Measurements from ENCODE around the gene TIAM1. TPM values are rescaled to one million over a fixed set of nuclear protein-coding genes. Genes with fewer than 3 reads are reported as not detected.

The TIAM1 gene
- total RNA-seq, 1 experiment from 2014 or later = 28.7 TPM

DNA sequence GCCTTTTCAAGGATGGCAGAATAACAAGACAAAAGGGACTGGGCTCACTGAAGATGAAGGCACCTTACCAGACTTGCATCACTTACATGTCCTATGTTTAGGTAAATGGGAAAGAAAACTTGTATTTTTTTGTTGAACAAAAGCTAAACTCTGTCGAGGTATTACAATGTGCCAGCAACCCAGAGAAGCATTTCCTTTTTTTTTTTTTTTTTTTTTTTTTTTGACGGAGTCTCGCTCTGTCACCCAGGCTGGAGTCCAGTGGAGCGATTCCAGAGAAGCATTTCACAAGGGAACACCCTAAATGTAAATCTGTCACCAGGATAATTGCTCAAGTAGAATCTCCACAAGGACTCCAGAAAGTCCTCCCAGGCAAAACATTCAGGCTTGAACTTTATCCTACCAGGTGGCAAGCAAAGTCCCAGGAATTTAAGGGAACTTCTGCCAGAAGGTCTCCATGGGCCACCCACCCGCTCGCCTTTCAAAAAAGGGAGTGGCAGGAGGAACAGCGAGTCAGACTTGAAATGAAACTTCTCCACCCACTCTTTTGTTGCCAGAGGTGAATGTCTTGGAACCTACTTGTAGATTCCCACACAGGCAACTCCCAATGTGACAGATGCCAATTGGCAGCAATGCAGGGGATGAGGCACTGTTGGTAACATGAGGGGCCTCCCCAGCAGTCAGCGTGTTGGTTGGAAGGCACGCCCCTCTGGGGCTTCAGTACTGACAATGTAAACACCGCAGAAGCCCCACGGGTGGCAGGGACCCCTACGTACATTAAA lies 125.0 kb downstream of the TIAM1 start:
- no peak for DNase-seq (ENCODE audit: low spot score)
- Mint-ChIP-seq H3K36me3 (0 out of 2 replicates have a peak, but pooled peaks cover 2% of the 10 kb centered on the region), H3K27ac (no peak overlapping the region; the same call in 1 of the 2 replicates), H3K27me3 (ENCODE audit: low read depth) (no peaks in the 10 kb centered on the region), H3K4me3 (no peak overlapping the region), H3K9me3 (no peaks in the 10 kb centered on the region), H3K4me1 (peaks cover 20% of the 10 kb centered on the region)
- POLR2A ChIA-PET = no interaction called here
- TF ChIP-seq SMAD4 (CRISPR knock-in tag; IDR thresholded peaks at IDR 0.05) = no peak
- CTCF ChIA-PET = no interaction called here
- no peak; the same call in 1 of the 2 replicates for ATAC-seq

DNA sequence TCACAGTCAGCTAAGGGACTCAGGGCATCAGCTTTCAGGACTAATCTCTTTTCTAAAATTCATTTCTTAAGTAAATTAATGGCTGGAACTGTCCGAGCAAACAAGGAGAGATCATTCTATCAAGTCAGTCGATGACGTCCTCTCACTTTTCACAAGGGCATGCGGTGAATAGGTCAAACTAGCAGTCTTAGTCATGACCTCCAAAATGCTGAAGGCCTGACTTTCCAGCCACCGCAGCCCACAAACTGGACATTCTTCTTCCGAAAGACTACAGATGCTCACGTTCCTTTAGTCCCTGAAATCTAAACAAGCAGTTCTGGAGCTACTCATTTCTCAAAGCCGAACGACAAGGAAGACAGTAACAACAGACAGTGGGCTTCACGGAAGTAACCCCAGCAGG lies 127.9 kb downstream of the TIAM1 start:
- Mint-ChIP-seq H3K27me3 (ENCODE audit: low read depth) (no peaks in the 10 kb centered on the region), H3K4me1 (peaks cover 16% of the 10 kb centered on the region), H3K4me3 (no peak overlapping the region), H3K27ac (no peak overlapping the region), H3K36me3 (no peaks in the 10 kb centered on the region; the same call in 1 of the 2 replicates), H3K9me3 (no peaks in the 10 kb centered on the region)
- no peak for ATAC-seq
- ChIA-PET POLR2A (no interaction called here), CTCF (no interaction called here)
- DNase-seq (ENCODE audit: low spot score) = no peak
- TF ChIP-seq, protein P1, sequence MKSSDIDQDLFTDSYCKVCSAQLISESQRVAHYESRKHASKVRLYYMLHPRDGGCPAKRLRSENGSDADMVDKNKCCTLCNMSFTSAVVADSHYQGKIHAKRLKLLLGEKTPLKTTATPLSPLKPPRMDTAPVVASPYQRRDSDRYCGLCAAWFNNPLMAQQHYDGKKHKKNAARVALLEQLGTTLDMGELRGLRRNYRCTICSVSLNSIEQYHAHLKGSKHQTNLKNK (CRISPR knock-in tag; IDR thresholded peaks at IDR 0.05) = no peak
- TF ChIP-seq CREM (CRISPR knock-in tag; IDR thresholded peaks at IDR 0.05) (no peak), SOX15 (CRISPR knock-in tag; IDR thresholded peaks at IDR 0.05) (no peak), FOXK1 (CRISPR knock-in tag; IDR thresholded peaks at IDR 0.05) (no peak)
- TF ChIP-seq, protein P2, sequence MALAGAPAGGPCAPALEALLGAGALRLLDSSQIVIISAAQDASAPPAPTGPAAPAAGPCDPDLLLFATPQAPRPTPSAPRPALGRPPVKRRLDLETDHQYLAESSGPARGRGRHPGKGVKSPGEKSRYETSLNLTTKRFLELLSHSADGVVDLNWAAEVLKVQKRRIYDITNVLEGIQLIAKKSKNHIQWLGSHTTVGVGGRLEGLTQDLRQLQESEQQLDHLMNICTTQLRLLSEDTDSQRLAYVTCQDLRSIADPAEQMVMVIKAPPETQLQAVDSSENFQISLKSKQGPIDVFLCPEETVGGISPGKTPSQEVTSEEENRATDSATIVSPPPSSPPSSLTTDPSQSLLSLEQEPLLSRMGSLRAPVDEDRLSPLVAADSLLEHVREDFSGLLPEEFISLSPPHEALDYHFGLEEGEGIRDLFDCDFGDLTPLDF (CRISPR knock-in tag; IDR thresholded peaks at IDR 0.05) = no peak

DNA sequence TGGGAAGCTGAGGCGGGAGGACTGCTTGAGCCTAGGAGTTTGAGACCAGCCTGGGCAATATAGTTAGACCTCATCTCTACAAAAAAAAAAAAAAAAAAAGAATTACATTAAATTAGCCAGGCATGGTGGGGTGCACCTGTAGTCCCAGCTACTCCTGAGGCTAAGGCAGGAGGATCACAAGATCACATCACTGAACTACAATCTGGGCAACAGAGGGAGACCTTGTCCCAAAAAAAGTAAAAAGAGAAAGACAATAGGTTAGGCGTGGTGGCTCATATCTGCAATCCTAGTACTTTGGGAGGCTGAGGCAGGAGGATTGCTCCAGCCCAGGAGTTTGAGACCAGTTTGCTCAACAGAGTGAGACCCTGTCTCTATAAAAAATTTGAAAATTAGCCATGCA lies 130.3 kb downstream of the TIAM1 start:
- Mint-ChIP-seq H3K4me1 (peaks cover 10% of the 10 kb centered on the region), H3K36me3 (no peaks in the 10 kb centered on the region; the same call in none of the 2 replicates), H3K27ac (no peak overlapping the region), H3K9me3 (no peaks in the 10 kb centered on the region), H3K27me3 (ENCODE audit: low read depth) (no peaks in the 10 kb centered on the region), H3K4me3 (no peak overlapping the region)
- ATAC-seq = no peak
- POLR2A ChIA-PET = no interaction called here
- CTCF ChIA-PET = interaction anchor here (0.6 kb wide), 2 partner anchors 346 to 417 kb away, joined by 3 read pairs; no protein-coding TSS in a partner anchor
- no peak for DNase-seq (ENCODE audit: low spot score)
- TF ChIP-seq PREB (CRISPR knock-in tag; IDR thresholded peaks at IDR 0.05; ENCODE audit: borderline replicate concordance) (no peak), NFYB (CRISPR knock-in tag; conservative IDR thresholded peaks at IDR 0.05; ENCODE audit: low read depth) (no peak), JAZF1 (CRISPR knock-in tag; IDR thresholded peaks at IDR 0.05) (no peak), IRF1 (CRISPR knock-in tag; IDR thresholded peaks at IDR 0.05) (no peak), ZBTB21 (CRISPR knock-in tag; IDR thresholded peaks at IDR 0.05; ENCODE audit: borderline replicate concordance) (no peak), ZSCAN18 (CRISPR knock-in tag; IDR thresholded peaks at IDR 0.05) (no peak), FOXK1 (CRISPR knock-in tag; IDR thresholded peaks at IDR 0.05) (no peak), ZNF263 (CRISPR knock-in tag; IDR thresholded peaks at IDR 0.05; ENCODE audit: low read depth) (no peak), ESRRA (CRISPR knock-in tag; IDR thresholded peaks at IDR 0.05; ENCODE audit: borderline replicate concordance) (no peak), SMAD3 (CRISPR knock-in tag; IDR thresholded peaks at IDR 0.05; ENCODE audit: borderline replicate concordance) (no peak), ZBTB43 (CRISPR knock-in tag; IDR thresholded peaks at IDR 0.05) (no peak)
- TF ChIP-seq, protein P3, sequence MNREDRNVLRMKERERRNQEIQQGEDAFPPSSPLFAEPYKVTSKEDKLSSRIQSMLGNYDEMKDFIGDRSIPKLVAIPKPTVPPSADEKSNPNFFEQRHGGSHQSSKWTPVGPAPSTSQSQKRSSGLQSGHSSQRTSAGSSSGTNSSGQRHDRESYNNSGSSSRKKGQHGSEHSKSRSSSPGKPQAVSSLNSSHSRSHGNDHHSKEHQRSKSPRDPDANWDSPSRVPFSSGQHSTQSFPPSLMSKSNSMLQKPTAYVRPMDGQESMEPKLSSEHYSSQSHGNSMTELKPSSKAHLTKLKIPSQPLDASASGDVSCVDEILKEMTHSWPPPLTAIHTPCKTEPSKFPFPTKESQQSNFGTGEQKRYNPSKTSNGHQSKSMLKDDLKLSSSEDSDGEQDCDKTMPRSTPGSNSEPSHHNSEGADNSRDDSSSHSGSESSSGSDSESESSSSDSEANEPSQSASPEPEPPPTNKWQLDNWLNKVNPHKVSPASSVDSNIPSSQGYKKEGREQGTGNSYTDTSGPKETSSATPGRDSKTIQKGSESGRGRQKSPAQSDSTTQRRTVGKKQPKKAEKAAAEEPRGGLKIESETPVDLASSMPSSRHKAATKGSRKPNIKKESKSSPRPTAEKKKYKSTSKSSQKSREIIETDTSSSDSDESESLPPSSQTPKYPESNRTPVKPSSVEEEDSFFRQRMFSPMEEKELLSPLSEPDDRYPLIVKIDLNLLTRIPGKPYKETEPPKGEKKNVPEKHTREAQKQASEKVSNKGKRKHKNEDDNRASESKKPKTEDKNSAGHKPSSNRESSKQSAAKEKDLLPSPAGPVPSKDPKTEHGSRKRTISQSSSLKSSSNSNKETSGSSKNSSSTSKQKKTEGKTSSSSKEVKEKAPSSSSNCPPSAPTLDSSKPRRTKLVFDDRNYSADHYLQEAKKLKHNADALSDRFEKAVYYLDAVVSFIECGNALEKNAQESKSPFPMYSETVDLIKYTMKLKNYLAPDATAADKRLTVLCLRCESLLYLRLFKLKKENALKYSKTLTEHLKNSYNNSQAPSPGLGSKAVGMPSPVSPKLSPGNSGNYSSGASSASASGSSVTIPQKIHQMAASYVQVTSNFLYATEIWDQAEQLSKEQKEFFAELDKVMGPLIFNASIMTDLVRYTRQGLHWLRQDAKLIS (CRISPR knock-in tag; IDR thresholded peaks at IDR 0.05; ENCODE audit: borderline replicate concordance) = no peak
- TF ChIP-seq, protein P4, sequence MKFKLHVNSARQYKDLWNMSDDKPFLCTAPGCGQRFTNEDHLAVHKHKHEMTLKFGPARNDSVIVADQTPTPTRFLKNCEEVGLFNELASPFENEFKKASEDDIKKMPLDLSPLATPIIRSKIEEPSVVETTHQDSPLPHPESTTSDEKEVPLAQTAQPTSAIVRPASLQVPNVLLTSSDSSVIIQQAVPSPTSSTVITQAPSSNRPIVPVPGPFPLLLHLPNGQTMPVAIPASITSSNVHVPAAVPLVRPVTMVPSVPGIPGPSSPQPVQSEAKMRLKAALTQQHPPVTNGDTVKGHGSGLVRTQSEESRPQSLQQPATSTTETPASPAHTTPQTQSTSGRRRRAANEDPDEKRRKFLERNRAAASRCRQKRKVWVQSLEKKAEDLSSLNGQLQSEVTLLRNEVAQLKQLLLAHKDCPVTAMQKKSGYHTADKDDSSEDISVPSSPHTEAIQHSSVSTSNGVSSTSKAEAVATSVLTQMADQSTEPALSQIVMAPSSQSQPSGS (CRISPR knock-in tag; IDR thresholded peaks at IDR 0.05; ENCODE audit: borderline replicate concordance, low read depth) = no peak

Measured in WTC11 (cell line).